Activated CD4-positive, alpha-beta T cell treated with anti-CD3 and anti-CD28 coated beads for 48 hours (primary cell): ENCODE data around the gene CDRT15.
"Not testable (repeated sequence)": the region's sequence is repeated elsewhere in the genome, so short reads cannot be mapped to it uniquely, and the experiment has no call there.

Experiments
- DNase-seq: peaks from one replicate; pipeline ENCODE4 v3.0.0-alpha.2; 2020

The CDRT15 gene

DNA sequence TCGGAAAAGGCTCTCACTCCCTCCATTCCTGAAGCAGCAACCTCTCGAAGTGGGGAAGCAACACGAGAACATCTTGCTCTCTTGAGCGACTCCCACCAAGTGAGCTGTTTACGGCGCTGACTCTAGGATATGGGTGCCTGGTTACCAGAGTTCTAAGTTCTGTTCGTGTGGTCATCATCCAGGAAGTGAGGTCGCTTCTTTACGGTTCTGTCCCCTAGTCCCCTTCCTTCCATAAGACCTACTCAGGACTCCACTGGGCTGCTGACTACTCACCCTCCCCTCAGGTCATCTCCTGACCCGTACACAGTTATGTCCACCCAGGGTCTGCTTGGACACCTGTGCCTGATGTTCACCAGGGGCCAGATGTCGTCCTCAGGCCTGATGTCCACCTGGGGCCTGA lies at the start of gene CDRT15:
Gene CDRT15 (minus strand): TSS at position 101 of the 400 bp plus-strand sequence. CDS start 29 bp downstream, at position 72.
- DNase-seq, result not testable (repeated sequence)

DNA sequence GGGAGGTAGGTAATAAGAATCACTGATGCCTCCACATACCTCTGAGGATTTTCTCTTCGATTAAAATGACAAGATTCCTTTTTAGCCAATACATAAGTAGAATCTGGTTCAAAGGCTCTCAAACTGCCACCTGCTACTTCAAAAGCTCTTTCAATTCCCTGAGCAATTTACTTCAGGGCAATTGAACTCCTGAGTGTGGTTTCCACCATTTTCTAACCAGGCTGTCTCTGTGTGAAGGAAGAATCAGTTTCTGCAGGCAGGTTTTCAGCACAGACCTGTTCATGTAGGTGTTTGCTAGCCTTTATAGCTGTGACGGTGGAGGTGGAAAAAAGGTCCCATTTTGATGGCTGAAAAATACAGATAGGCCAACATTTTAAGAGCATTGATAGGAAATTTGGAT lies 46.1 kb upstream of the CDRT15 start:
- DNase-seq, result no peak

DNA sequence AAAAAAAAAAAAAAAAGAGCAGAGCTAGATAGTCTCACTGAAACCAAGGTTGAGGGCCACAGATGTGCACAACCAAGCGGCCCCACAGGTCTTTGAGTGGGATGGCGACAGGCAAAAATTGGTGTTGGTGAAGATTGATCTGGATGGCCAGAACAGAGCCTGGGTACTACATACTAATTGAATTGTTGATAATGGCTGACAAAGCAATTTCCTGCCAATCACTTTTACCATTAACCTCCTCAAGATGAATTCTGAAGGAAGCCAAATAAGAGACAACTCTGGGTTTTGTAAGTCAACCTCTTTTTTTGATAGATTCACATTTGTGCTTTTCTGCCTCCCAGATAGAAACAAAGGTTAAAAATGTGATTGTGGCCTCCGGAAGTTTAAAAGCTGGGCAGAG lies 44.9 kb upstream of the CDRT15 start:
- DNase-seq, result no peak

DNA sequence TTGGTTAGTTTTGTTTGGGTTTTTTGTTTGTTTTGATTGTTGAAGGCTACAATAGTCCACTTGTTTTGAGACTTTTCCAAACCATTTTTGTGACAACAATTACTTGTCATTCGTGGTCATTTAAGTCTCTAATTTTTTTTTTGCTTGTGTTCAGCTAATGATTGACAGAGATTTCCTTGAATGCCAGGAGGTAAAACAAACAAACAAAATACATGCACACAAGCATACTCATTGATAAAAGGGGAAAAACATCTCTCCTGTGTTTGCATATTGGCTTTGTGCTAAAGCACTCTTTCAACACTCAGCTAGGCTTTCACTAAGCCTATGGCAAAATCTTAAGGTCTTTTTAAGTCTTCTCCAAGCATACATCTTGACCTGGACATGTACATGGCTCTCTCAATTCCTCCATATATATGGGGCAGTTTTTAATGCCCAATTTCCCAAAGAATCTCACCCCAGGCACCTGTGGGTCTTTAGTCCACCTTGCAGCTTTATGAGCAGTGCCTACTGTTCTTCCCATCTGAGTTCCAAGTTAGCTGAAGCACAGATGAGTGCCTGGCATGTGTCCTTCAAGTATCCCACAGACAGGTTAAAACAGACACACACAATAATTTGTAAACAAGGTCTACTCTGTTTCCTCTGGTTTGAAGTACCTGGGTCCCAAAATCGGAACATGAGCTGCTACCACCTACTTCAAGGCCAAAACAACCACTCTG lies 40.0 kb upstream of the CDRT15 start:
- DNase-seq, result no peak

DNA sequence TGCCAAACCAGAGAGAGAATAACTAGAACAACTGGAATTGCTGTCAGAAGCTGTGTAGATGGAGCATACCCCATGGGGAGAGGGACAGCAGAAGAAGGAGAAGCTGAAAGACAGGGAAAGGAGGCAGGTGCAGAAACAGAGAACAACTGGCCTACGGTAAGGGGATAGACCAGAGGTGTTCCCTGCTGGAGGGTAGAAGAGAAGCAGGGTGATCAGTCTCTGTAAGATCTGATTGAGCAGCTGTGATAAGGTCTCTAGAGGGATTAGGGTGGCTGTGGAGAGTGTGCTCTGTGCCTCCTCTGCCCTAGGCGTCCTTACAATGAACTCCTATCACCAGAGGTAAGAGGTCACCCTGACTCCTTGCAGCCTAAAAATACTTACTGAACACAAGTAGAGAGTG lies 33.8 kb upstream of the CDRT15 start:
- no peak for DNase-seq

DNA sequence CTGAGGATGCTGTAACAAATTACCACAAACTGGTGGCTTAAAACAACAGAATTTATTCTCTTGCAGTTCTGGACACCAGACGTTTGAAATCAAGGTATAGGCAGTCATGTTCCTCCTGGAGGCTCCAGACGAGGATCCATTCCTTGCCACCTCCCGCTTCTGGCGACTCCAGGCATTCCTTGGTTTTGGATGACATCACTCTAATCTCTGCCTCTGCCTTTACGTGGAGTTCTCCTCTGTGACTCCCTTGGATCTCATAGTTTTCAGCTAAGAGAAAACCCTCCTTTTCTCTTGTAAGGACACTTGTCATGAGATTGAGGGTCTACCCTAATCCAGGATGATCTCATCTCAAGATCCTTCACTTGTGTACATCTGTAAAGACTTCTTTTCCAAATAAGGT lies 32.8 kb upstream of the CDRT15 start:
- DNase-seq, result no peak

DNA sequence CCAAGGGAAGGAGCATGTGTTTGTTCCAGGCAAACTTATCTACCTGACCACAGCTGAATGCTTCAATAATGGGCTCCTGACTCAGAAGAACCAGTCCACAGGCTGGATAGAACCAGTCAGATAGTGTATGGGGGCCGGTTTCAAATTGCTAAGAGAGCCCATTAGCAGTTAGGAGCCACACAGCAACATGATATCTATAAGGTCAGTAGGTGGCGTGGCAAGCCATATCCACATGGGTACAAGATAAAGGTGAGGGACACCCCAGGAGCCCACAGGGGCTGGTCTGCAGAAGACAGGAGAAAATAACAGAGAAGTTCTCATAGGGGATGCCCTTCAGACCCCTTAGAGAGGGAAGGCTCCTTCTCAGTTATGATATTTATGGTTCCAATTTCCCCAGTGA lies 31.6 kb upstream of the CDRT15 start:
- no peak for DNase-seq

DNA sequence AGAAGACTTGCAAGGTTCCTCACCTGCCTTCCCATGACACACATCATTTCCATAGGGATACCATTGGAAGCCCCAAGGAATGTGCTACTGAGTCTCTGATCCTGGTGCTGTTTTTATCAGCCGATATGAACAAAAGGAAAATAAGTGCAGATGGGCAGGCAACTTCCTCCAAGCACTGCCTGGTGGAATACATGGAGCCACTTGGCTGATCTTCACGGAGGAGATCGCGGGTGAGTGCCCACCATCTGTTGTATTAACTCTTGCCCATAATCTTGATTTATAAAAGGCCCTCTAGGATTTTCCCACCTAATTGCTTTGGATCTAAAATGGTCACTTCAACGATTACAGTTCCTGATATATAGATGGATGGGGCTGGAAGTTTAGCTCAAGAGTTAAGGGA lies 24.7 kb upstream of the CDRT15 start:
- DNase-seq, result no peak

DNA sequence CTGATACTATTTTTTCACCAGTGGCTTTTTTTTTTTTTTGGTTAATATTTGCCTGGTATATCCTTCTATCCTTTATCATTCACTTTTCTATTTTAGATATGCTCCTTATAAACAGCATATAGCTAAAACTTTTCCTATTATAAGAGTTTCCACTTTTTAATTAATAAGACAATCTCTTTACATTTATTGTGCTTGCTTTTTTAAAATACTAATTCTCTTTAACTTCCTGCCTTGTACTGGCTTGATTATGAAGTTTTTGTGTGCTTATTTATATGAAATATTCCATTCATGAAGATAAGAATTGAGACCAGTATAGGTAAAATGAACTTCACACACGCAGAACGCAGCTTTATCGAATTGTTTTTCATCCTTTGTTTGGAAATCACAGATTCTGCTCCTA lies 9.0 kb upstream of the CDRT15 start:
- DNase-seq, result no peak

DNA sequence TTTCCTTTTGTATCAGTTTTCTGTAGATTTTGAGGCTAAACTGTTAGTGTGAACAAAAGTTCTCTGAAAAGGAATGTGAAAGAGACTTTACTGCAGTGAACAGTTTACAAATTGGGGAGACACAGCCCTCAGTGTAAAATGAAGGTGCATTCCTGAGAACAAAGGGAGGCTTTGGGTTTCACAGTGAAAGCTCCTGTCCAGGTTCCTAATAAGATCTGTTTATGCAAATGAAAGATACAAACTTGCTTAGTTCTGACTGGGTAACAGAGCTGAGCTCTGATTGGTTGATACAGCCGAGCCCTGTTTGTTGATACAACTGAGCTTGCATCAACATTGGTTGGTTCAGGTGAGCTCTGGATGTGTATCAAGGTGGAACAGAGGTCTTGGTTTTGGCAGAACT lies 8.3 kb upstream of the CDRT15 start:
- no peak for DNase-seq

DNA sequence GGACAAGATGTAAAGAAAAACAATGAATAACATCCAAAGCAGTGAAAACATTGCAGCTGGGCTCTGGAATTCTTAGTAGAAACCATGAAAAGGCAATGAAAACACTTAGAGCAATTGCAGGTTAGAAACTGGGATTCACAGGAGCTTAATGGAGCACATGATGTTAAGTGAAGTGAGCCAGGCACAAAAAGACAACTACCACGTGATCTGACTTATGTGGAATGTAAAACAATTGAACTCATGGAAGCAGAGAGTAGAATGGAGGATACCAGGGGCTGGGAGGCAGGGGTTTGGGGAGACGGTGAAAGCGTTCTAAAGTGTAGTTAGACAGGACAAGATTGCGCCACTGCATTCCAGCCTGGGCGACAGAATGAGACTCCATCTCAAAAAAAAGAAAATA lies 2.6 kb upstream of the CDRT15 start:
- DNase-seq, result not testable (repeated sequence)

DNA sequence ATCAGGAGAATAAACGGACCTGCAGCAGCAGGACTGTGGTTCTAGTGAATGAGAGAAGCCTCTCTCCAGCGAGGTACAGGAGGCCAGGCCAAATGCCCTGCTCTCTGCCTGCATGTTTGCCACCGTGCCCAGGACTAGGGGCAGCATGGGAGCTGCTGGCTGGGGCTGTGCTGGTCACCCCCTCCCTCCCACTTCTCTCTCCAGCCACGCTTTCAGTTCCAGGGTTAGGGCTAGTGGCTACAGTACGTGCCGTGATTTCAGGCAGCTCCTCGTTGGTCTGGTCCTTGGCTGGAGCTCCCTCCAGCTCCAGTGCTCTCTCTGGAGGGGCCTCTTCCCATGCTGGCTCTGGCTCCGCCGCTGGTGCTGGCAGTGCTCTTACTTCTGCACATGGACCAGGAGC lies 630 bp downstream of the CDRT15 start:
- not testable (repeated sequence) for DNase-seq

DNA sequence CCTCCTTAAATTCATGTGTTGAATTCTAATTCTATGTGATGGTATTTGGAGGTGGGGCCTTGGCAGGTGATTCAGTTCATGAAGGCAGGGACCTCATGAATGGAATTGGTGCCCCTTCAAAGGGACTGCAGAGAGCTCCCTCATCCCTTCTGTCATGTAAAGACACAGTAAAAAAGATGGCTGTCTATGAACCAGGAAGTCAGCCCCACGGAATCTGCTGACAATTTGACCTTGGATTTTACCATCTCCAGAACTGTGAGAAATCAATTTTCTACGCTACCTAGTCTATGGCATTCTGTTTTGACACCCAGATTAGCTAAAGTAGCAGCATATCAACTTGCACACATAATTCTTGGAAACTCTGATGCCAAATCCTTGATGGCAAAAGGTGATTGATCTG lies 1.6 kb downstream of the CDRT15 start:
- DNase-seq, result not testable (repeated sequence)

DNA sequence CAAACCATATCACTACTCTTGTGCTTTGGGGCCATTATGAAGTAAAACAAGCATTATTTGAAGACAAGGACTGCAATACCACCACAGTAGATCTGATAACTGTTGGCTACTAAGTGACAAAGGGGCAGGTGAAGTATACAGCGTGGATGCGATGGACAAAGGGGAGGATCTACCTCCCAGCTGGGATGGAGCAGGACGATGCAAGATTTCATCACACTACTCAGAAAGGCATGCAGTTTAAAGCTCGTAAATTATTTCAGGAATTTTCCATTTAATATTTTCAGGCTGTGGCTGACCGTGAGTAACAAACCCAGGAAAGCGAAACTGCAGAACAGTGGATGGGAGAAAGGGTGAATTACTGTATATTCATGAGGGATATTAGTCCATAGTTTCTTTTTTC lies 5.5 kb downstream of the CDRT15 start:
- DNase-seq, result not testable (repeated sequence)

DNA sequence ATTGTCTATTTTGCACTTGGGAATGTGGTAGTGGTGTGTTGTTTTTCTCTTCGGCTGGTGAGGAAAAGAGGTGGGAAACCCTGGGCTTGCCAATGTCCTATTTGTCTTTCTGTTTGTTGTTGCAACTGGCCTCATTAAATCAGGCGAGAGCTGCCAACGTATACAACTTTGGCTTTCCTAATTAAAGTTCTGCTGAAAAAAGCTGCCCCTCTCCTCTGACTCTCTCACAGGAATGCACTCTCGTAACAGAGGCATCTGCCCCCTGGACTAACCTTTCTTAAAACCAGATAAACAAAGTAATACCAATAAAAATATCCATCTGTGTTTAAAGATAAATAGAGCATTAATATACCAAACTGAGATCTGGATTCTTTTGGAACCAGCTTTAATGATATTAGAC lies 7.8 kb downstream of the CDRT15 start:
- DNase-seq, result no peak

DNA sequence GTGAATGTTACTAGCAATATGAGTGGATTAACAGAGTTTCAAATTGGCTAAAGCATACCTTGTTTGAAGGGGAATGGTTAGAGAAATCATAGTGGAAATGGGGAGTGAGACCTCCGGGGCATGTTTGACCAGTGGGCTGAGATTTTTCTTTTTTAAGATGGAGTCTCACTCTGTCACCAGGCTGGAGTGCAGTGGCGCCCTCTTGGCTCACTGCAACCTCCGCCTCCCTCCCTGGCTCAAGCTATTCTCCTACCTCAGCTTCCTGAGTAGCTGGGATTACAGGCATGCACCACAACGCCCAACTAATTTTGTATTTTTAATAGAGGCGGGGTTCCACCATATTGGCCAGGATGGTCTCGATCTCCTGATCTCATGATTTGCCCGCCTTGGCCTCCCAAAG lies 9.6 kb downstream of the CDRT15 start:
- DNase-seq, result no peak

DNA sequence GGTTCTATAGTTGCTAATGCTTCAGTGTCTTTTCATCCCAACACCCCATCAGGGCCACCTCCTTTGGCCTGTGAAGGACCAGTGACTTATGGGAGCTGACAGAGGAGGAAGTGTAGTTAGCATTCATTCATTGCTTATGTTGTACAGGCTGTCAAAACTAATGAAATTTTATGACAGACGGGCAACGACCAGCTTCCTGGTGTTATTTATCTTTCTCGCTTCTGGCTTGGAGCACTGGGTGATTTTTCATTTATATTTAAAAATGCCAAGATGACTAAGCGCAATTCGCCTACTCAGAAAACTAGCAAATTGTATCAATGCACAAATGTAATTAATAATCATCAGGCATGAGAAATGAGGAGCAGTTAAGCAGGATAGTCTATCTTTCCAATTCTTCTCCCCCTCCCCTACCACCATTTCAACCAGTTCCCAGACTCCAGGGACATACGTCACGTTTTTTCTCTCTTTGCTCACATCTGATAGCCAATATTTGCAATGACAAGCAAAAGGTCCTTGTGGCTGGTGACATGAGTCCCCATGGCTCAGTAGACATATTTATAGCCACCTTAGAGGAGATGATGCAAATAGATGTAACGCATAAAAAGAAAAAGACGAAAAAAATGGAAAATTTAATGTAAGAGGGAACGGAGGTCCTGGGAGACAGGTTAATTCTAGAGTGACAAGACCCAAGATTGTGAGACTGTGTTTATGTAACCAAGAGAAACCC lies 11.2 kb downstream of the CDRT15 start:
- no peak for DNase-seq

DNA sequence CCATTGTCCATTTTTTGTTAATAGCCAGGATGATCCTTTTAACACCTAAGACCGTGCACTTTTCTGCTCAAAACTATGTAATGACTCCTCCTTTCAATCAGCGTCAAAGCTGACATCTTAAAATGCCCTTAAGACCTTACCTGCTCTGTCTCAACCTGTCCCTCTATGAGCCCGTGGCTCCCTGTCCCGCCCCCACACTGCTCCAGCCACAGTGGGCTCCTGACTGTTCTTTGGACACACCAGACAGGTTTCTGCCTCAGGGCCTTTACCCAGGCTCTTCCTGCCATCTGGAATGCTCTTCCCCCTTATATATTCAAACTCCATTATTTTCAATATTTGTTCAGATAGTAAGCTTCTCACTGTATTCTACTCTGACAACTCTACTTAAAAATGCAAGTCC lies 14.1 kb downstream of the CDRT15 start:
- no peak for DNase-seq

DNA sequence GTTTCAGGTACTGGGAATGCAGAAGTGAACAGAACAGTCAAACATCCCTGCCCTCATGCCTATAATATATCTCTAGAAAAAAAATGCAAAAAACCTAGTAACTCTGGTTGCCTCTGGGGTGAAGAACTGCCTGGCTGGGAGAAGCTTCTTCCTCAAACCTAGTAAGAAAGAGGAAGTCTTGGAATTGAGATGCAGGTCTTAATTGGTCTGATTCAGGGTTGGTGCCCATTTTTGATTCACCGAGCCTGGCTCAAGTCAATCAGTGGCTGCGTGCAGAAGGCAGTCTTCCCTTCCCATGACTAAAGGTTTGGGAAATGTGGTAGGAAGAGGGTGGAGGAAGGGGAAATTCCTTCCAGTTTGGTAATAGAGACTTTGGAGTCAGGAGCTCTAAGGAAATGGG lies 22.4 kb downstream of the CDRT15 start:
- DNase-seq, result no peak

DNA sequence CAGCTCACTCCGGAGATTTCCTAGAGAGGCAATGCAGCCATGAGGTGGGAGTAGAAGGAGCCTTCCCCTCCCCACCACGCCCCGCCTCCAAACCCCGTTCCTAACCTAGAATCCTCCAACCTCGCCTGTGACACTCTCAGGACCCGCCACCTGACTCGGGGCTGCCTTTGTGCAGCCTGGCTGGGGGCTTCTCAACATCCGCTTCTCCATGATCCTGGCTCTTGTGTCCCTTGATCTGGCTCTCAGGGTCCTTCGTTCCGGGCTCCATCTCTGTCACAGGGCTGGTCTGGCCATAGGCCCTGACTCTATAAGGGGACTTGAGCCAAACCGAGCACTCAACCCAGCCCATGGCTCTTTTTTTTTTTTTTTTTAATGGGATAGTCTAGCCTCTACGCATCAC lies 24.3 kb downstream of the CDRT15 start:
- no peak for DNase-seq

DNA sequence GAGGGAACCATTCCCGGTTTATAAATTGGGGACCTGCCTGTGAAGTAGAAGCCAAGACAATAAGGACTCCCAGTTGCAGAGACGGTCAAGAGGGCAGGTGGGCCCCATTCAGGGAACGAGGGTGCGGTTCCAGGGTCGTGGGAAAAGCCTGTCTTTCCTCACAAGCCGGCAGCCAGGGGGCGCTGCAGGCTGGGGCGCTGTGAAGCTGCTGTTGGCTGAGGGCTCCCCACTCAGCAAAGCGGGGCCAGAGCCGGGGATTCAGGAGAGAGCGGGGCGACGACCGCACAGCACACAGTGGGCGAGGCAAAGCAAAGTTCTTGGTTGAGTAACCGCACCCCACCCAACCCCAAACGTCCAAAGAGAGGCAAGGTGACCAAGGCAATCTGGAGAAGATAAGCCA lies 24.9 kb downstream of the CDRT15 start:
- DNase-seq, result peak; percentile 62

DNA sequence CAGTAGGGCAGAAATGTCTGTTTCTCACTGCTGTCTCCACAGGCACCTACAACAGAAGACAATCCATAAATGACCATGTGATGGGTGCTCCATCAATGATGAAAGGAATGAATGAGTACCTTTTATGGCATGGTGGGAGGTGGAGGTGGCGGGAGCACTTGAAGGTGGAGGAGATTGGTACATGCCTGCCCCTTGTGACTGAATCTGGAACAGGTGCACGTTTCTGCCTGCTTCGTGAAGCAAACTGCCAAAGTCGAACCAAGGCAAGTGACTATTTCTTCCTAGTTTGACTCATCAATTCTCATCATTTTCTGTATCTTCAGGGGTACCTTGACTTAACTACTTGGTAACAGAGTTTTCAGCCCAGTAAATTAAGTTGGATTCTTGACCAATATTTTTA lies 25.4 kb downstream of the CDRT15 start:
- DNase-seq, result peak; percentile 44

DNA sequence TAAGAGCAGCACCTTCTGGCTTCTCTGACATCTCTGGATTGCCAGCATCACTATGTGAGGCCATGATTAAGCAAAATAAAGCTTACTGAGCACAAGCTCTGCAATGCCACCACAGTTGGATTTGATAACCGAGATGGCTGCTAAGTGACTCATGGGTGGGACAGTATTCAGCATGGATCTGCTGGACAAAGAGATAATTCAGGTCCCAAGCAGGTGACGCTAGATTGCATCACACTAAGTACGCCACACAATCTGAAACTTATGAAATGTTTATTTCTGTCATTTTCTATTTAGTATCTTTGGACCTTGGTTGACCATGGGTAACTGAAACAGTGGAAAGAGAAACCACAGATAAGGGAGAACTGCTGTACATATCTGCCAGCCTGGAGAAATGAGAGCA lies 27.4 kb downstream of the CDRT15 start:
- no peak for DNase-seq

DNA sequence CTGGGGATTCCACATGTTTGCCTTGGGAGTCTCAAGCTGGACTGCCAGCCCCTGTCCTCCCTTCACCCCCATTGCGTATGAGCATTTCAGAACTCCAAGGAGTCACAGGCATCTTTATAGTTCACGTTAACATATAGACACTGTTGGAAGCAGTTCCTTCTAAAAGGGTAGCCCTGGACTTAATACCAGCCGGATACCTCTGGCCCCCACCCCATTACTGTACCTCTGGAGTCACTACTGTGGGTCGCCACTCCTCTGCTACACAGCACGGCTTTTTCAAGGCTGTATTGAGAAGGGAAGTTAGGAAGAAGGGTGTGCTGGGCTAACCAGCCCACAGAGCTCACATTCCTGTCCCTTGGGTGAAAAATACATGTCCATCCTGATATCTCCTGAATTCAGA lies 28.9 kb downstream of the CDRT15 start:
- no peak for DNase-seq

DNA sequence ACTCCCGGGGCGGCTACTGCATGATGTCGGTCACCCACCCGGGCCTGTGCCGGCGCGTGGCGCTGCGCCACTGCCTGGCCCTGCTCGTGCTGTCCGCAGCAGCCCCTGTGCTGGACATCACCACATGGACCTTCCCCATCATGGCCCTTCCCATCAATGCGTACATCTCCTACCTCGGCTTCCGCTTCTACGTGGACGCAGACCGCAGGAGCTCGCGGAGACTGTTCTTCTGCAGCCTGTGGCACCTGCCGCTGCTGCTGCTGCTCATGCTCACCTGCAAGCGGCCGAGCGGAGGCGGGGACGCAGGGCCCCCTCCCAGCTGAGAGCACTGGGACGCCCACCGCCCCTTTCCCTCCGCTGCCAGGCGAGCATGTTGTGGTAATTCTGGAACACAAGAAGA lies 29.8 kb downstream of the CDRT15 start:
- no peak for DNase-seq
